CD14-positive monocyte (primary cell): ENCODE results near the gene MOGAT3. TPM values are rescaled to one million over a fixed set of nuclear protein-coding genes. Genes with fewer than 3 reads are reported as not detected.

Experiments
- DNase-seq, 3 donors: peaks; one replicate each; pipeline ENCODE4 v3.0.0-alpha.2; 2011 to 2022
- H2AFZ ChIP-seq: 2 replicates; pipeline ENCODE4 v1.6.0; 2012; ENCODE audit warnings: mild to moderate bottlenecking, low read depth, low read length, inconsistent platforms; ENCODE audit not compliant: insufficient read depth, poor library complexity, severe bottlenecking
- H3K27ac ChIP-seq, 2 donors: 1 replicate in 1 of 2; 2 replicates in 1 of 2; pipeline ENCODE4 v1.5.1; 2012 to 2013; ENCODE audit warnings: low read length in 2 of 2, control low read depth in 1 of 2, inconsistent platforms in 1 of 2, low read depth in 1 of 2, mild to moderate bottlenecking in 1 of 2
- H3K27me3 ChIP-seq, 2 donors: one replicate each; pipeline versions ENCODE4 v1.6.0 to v1.6.1; 2011 to 2013; ENCODE audit warnings: low read length in 2 of 2; ENCODE audit not compliant: control insufficient read depth in 2 of 2, insufficient read depth in 2 of 2
- H3K36me3 ChIP-seq, 2 donors: replicated peaks in 1 of 2; 1 replicate in 1 of 2; 2 replicates in 1 of 2; pipeline versions ENCODE4 v1.5.1 to v1.6.1; 2012 to 2013; ENCODE audit warnings: low read length in 2 of 2, control low read depth in 1 of 2, inconsistent platforms in 1 of 2, mild to moderate bottlenecking in 1 of 2; ENCODE audit not compliant: insufficient read depth in 2 of 2, control insufficient read depth in 1 of 2
- H3K4me1 ChIP-seq, 2 donors: 1 replicate in 1 of 2; 2 replicates in 1 of 2; pipeline versions ENCODE4 v1.5.1 to v1.6.1; 2012 to 2013; ENCODE audit warnings: low read length in 2 of 2, control low read depth in 1 of 2, inconsistent platforms in 1 of 2, mild to moderate bottlenecking in 1 of 2, moderate library complexity in 1 of 2; ENCODE audit not compliant: insufficient read depth in 2 of 2, control insufficient read depth in 1 of 2
- H3K4me2 ChIP-seq: replicated peaks from 2 replicates; pipeline ENCODE3; 2012; ENCODE audit warnings: low read length, moderate library complexity, mild to moderate bottlenecking; ENCODE audit not compliant: poor library complexity, severe bottlenecking; ENCODE audit errors: extremely low read depth
- H3K4me3 ChIP-seq, 3 experiments: fragments of 200-600 bp in 1 of 3; sonication (generic) in 1 of 3; replicated peaks in 1 of 3; 1 replicate in 2 of 3; 2 replicates in 1 of 3; pipeline ENCODE4 v1.5.1; 2011 to 2013; ENCODE audit warnings: low read length in 3 of 3, mild to moderate bottlenecking in 3 of 3, control low read depth in 2 of 3, low read depth in 2 of 3, inconsistent platforms in 1 of 3, moderate library complexity in 1 of 3
- H3K79me2 ChIP-seq: 2 replicates; pipeline ENCODE4 v1.6.0; 2012; ENCODE audit warnings: mild to moderate bottlenecking, control low read depth, inconsistent platforms, low read length, moderate library complexity; ENCODE audit not compliant: insufficient read depth
- H3K9ac ChIP-seq: 2 replicates; pipeline ENCODE4 v1.6.0; 2017; ENCODE audit warnings: low read length, mild to moderate bottlenecking; ENCODE audit not compliant: insufficient read depth, poor library complexity, severe bottlenecking
- H3K9me3 ChIP-seq, 2 donors: replicated peaks in 1 of 2; 1 replicate in 1 of 2; 2 replicates in 1 of 2; pipeline versions ENCODE4 v1.5.1 to v1.6.1; 2012 to 2013; ENCODE audit warnings: low read length in 2 of 2, control low read depth in 1 of 2; ENCODE audit not compliant: control insufficient read depth in 1 of 2, insufficient read depth in 1 of 2
- H4K20me1 ChIP-seq: 2 replicates; pipeline ENCODE4 v1.6.0; 2012; ENCODE audit warnings: mild to moderate bottlenecking, low read length, control low read depth, moderate library complexity; ENCODE audit not compliant: insufficient read depth
- H3K27ac Mint-ChIP-seq, 7 donors: one replicate each; pipeline ENCODE4 v1.8.0; 2020; ENCODE audit warnings: mild to moderate bottlenecking in 7 of 7, mixed read lengths in 7 of 7, moderate library complexity in 6 of 7, inconsistent platforms in 2 of 7
- H3K27me3 Mint-ChIP-seq, 3 donors: one replicate each; pipeline ENCODE4 v1.8.0; 2021 to 2022; ENCODE audit warnings: low read depth in 3 of 3, mild to moderate bottlenecking in 3 of 3, mixed read lengths in 3 of 3, moderate library complexity in 3 of 3, inconsistent platforms in 1 of 3
- H3K36me3 Mint-ChIP-seq, 2 donors: one replicate each; pipeline ENCODE4 v1.8.0; 2020; ENCODE audit warnings: mixed read lengths in 2 of 2, inconsistent platforms in 1 of 2, mild to moderate bottlenecking in 1 of 2
- H3K4me1 Mint-ChIP-seq: one replicate; pipeline ENCODE4 v1.8.0; 2020; ENCODE audit warnings: mild to moderate bottlenecking, mixed read lengths
- H3K4me3 Mint-ChIP-seq, 2 donors: one replicate each; pipeline ENCODE4 v1.8.0; 2020; ENCODE audit warnings: mild to moderate bottlenecking in 2 of 2, mixed read lengths in 2 of 2, moderate library complexity in 1 of 2
- H3K9me3 Mint-ChIP-seq, 7 donors: one replicate each; pipeline ENCODE4 v1.8.0; 2020 to 2022; ENCODE audit warnings: mixed read lengths in 7 of 7, mild to moderate bottlenecking in 6 of 7, moderate library complexity in 6 of 7, inconsistent platforms in 2 of 7
- WGBS: methylation state at CpG from one replicate; pipeline ENCODE4 v1.1.5; 2013; ENCODE audit warnings: missing lambda C conversion rate; ENCODE audit not compliant: insufficient coverage; 5-methylcytosine and 5-hydroxymethylcytosine counted together
- intact Hi-C, 2 donors: fragments of 100-400 bp; cut with micrococcal nuclease; formaldehyde crosslinking; loops; one replicate each; pipeline versions ENCODE4 v1.15.0 to v1.15.1; 2023
- polyA plus RNA-seq, 3 donors: library from polyadenylated mRNA; depleted of rRNA in 1 of 3; unstranded in 2 of 3; stranded (reverse) in 1 of 3; fragments of 300-500 nt in 2 of 3; fragments of >200 nt in 1 of 3; fragmentation: Illumina TruSeq in 2 of 3; gene quantifications; 1 replicate in 2 of 3; 2 replicates in 1 of 3; pipeline ENCODE4 v1.2.3, GENCODE V29; 2012 to 2021
- TF ChIP-seq, protein P1 (sequence below): fragments of 200-600 bp; IDR thresholded peaks from one replicate; pipeline ENCODE4 v1.8.0; 2022; ENCODE audit warnings: antibody characterized with exemption, mild to moderate bottlenecking

Gene MOGAT3
- polyA plus RNA-seq, 3 donors: not detected

DNA sequence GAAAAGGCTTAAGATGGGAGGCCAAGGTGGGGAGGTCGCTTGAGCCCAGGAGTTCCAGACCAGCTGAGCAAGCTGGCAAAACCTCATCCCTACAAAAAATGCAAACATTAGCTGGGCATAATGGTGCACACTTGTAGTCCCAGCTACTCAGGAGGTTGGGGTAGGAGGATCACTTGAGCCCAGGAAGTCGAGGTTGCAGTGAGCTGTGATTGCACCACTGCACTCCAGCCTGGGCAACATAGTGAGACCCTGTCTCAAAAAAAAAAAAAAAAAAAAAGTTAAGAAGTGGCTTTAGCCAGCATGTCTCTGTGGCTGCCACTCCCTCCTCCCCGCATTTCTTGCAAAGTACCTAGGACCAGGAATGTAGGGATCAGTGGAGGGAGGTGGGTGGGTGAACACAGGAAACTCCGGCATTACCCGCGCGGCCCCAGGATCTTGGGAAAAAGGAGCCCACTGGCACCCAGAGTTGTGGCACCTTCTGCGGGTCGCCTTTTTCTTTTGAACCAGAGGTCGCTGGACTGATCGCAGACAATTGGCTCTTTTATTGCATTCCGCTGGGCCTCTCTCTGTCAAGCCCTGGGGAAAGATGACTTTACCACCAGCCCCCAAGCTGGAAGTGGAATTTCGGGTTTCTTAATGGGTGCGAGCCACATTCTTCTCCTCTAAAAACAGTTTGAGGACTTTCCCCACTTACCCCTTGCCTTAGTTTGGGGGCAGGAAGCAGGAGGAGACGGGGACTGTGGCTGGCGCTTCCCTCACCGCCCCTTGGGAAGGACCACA lies 39.0 kb downstream of the MOGAT3 start:
- H3K9ac ChIP-seq: no peak overlapping the region
- intact Hi-C loops: no loop called here
- H3K4me2 ChIP-seq: no peak overlapping the region
- 89% methylated on average over 10 of the region's 17 CpGs for WGBS
- Mint-ChIP-seq H3K27ac (no peak overlapping the region), H3K27me3 (peaks cover 48 to 57% (median 57%) of the 10 kb centered on the region in 3 donors), H3K4me1 (peaks cover 16% of the 10 kb centered on the region), H3K9me3 (peaks cover 2 to 30% (median 13%) of the 10 kb centered on the region in 7 donors), H3K36me3 (peaks cover 37 to 52% of the 10 kb centered on the region in 2 donors), H3K4me3 (peak overlapping the region in 1 of 2 donors; percentile 86)
- peaks cover 9 to 17% of the 10 kb centered on the region in 2 donors for H3K36me3 ChIP-seq
- no peak overlapping the region for H3K4me3 ChIP-seq
- H3K27me3 ChIP-seq: peaks cover 27 to 48% of the 10 kb centered on the region in 2 donors
- no peaks in the 10 kb centered on the region for H3K79me2 ChIP-seq
- peaks cover 14 to 30% of the 10 kb centered on the region in 2 donors for H3K4me1 ChIP-seq
- peaks cover 6 to 18% of the 10 kb centered on the region in 2 donors for H3K9me3 ChIP-seq
- peaks cover 14% of the 10 kb centered on the region for H4K20me1 ChIP-seq
- no peak overlapping the region for H3K27ac ChIP-seq
- DNase-seq: no peak
- TF ChIP-seq, protein P1, sequence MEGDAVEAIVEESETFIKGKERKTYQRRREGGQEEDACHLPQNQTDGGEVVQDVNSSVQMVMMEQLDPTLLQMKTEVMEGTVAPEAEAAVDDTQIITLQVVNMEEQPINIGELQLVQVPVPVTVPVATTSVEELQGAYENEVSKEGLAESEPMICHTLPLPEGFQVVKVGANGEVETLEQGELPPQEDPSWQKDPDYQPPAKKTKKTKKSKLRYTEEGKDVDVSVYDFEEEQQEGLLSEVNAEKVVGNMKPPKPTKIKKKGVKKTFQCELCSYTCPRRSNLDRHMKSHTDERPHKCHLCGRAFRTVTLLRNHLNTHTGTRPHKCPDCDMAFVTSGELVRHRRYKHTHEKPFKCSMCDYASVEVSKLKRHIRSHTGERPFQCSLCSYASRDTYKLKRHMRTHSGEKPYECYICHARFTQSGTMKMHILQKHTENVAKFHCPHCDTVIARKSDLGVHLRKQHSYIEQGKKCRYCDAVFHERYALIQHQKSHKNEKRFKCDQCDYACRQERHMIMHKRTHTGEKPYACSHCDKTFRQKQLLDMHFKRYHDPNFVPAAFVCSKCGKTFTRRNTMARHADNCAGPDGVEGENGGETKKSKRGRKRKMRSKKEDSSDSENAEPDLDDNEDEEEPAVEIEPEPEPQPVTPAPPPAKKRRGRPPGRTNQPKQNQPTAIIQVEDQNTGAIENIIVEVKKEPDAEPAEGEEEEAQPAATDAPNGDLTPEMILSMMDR: no peak
- H2AFZ ChIP-seq: no peak overlapping the region

DNA sequence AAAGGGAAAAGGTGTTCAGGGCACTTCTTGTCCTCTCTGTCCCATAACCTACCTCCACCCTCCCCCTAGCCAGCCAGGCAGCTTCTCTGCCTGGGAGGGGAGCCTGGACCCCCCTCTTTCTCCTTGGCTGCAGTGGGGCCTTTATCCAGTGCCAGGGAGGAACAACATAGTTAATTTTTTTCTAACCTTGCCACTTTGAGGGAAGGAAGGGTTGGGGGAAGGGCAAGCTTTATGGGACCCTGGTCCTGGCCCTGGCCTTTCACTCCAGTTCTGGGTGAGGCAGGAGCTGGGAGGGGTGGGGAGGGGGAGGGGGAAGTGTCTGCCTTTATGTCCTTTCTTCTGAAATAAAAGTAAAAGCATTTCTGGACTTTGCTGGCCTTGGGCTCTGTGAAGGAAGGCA lies 39.9 kb downstream of the MOGAT3 start:
- Histone ChIP-seq H3K4me2 (no peak overlapping the region), H3K27me3 (peaks cover 23 to 40% of the 10 kb centered on the region in 2 donors), H3K9ac (no peak overlapping the region), H3K27ac (no peak overlapping the region), H3K79me2 (no peaks in the 10 kb centered on the region), H3K4me1 (peaks cover 12 to 27% of the 10 kb centered on the region in 2 donors), H4K20me1 (peaks cover 12% of the 10 kb centered on the region), H3K9me3 (peaks cover 6 to 16% of the 10 kb centered on the region in 2 donors), H2AFZ (no peak overlapping the region), H3K4me3 (no peak overlapping the region), H3K36me3 (peaks cover 9 to 17% of the 10 kb centered on the region in 2 donors)
- Mint-ChIP-seq H3K36me3 (peaks cover 39 to 54% of the 10 kb centered on the region in 2 donors), H3K4me3 (no peak overlapping the region), H3K9me3 (peaks cover 2 to 29% (median 13%) of the 10 kb centered on the region in 7 donors), H3K27ac (no peak overlapping the region), H3K4me1 (peaks cover 11% of the 10 kb centered on the region), H3K27me3 (peaks cover 39 to 47% (median 47%) of the 10 kb centered on the region in 3 donors)
- TF ChIP-seq, protein P1: no peak
- no peak for DNase-seq
- intact Hi-C loops: no loop called here
